B cell (primary cell): ENCODE measurements around the gene ATP5MC2. TPM values are rescaled to one million over a fixed set of nuclear protein-coding genes. Genes with fewer than 3 reads are reported as not detected.

ENCODE experiments used
- ATAC-seq: fragments of 200-7000 bp; cut with Tn5 transposase; one replicate; pipeline ENCODE4 v1.10.0; 2021; ENCODE audit warnings: low read depth, mild to moderate bottlenecking, moderate number of reproducible peaks, moderate library complexity
- CTCF ChIA-PET: fragments of 350-600 bp; sonication (Branson Sonifier 250); formaldehyde crosslinking; loops from one replicate; lab custom pipeline; 2021; ENCODE audit warnings: antibody characterized with exemption, inconsistent platforms; lab: Charles Lee
- POLR2A ChIA-PET: fragments of 350-600 bp; sonication (Branson Sonifier 250); formaldehyde crosslinking; loops from one replicate; lab custom pipeline; 2021; ENCODE audit warnings: antibody characterized with exemption; lab: Charles Lee
- DNase-seq: peaks from one replicate; pipeline ENCODE4 v3.0.0; 2013
- H2AFZ ChIP-seq: 2 replicates; pipeline ENCODE4 v1.6.1; 2012; ENCODE audit warnings: mild to moderate bottlenecking, low read depth, low read length; ENCODE audit not compliant: insufficient read depth, poor library complexity, severe bottlenecking
- H3K27ac ChIP-seq, 2 donors: 1 replicate in 1 of 2; 2 replicates in 1 of 2; pipeline ENCODE4 v1.5.1; 2012 to 2013; ENCODE audit warnings: low read length in 2 of 2, mild to moderate bottlenecking in 2 of 2, moderate library complexity in 1 of 2
- H3K27me3 ChIP-seq, 4 experiments: fragments of 200-600 bp in 1 of 4; sonication (generic) in 1 of 4; replicated peaks in 1 of 4; 1 replicate in 2 of 4; 2 replicates in 2 of 4; pipeline versions ENCODE4 v1.6.1 to v1.7.0; 2013 to 2016; ENCODE audit warnings: low read length in 3 of 4, mild to moderate bottlenecking in 2 of 4, mixed read lengths in 1 of 4, moderate library complexity in 1 of 4; ENCODE audit not compliant: insufficient read depth in 4 of 4, control insufficient read depth in 3 of 4; ENCODE audit errors: control extremely low read depth in 1 of 4
- H3K36me3 ChIP-seq, 2 experiments: replicated peaks in 1 of 2; 1 replicate in 1 of 2; 2 replicates in 1 of 2; pipeline versions ENCODE4 v1.6.1 to v1.7.1; 2013; ENCODE audit warnings: low read length in 1 of 2; ENCODE audit not compliant: insufficient read depth in 2 of 2, control insufficient read depth in 1 of 2; ENCODE audit errors: control extremely low read depth in 1 of 2, extremely low read depth in 1 of 2
- H3K4me1 ChIP-seq, 2 donors: fragments of 200-600 bp in 1 of 2; sonication (generic) in 1 of 2; 1 replicate in 1 of 2; 2 replicates in 1 of 2; pipeline versions ENCODE4 v1.5.1 to v1.6.1; 2013 to 2017; ENCODE audit warnings: low read length in 2 of 2; ENCODE audit not compliant: control insufficient read depth in 2 of 2, insufficient read depth in 2 of 2
- H3K4me2 ChIP-seq: replicated peaks from 2 replicates; pipeline ENCODE3; 2012; ENCODE audit warnings: mild to moderate bottlenecking, low read depth, low read length; ENCODE audit not compliant: poor library complexity, severe bottlenecking
- H3K4me3 ChIP-seq, 5 experiments: fragments of 200-600 bp in 1 of 5; sonication (generic) in 1 of 5; 1 replicate in 3 of 5; 2 replicates in 2 of 5; pipeline versions ENCODE4 v1.5.1 to v1.7.0; 2011 to 2016; ENCODE audit warnings: low read length in 4 of 5, mild to moderate bottlenecking in 4 of 5, low read depth in 2 of 5, control low read depth in 1 of 5, moderate library complexity in 1 of 5; ENCODE audit not compliant: insufficient read depth in 1 of 5; ENCODE audit errors: control extremely low read depth in 1 of 5, extremely low read depth in 1 of 5
- H3K79me2 ChIP-seq: fragments of 200-600 bp; sonication (generic); one replicate; pipeline ENCODE4 v1.6.0; 2016; ENCODE audit warnings: low read length; ENCODE audit not compliant: control insufficient read depth, insufficient read depth
- H3K9ac ChIP-seq: fragments of 200-600 bp; sonication (generic); 2 replicates; pipeline ENCODE4 v1.6.1; 2017; ENCODE audit warnings: mild to moderate bottlenecking, low read length, moderate library complexity
- H3K9me3 ChIP-seq, 3 donors: one replicate each; pipeline versions ENCODE4 v1.6.1 to v1.7.1; 2013; ENCODE audit warnings: low read length in 2 of 3; ENCODE audit not compliant: control insufficient read depth in 2 of 3, insufficient read depth in 1 of 3; ENCODE audit errors: control extremely low read depth in 1 of 3
- H4K20me1 ChIP-seq: 2 replicates; pipeline ENCODE4 v1.6.0; 2012; ENCODE audit warnings: mild to moderate bottlenecking, low read length; ENCODE audit not compliant: insufficient read depth, control insufficient read depth, poor library complexity, severe bottlenecking
- H3K27ac Mint-ChIP-seq: one replicate; pipeline ENCODE4 v1.8.0; 2021; ENCODE audit warnings: mixed read lengths
- H3K27me3 Mint-ChIP-seq: one replicate; pipeline ENCODE4 v1.8.0; 2021; ENCODE audit warnings: mixed read lengths
- H3K4me1 Mint-ChIP-seq: one replicate; pipeline ENCODE4 v1.8.0; 2021; ENCODE audit warnings: mixed read lengths
- H3K4me3 Mint-ChIP-seq: one replicate; pipeline ENCODE4 v1.8.0; 2021; ENCODE audit warnings: mixed read lengths
- H3K9me3 Mint-ChIP-seq: one replicate; pipeline ENCODE4 v1.8.0; 2022; ENCODE audit warnings: mixed read lengths; ENCODE audit not compliant: insufficient read depth
- CTCF ChIP-seq: fragments of 200-600 bp; IDR thresholded peaks from one replicate; pipeline ENCODE4 v1.8.0; 2022; ENCODE audit warnings: antibody characterized with exemption, mild to moderate bottlenecking
- EZH2 ChIP-seq: IDR thresholded peaks from 2 replicates; pipeline ENCODE4 v1.6.1; 2012; ENCODE audit warnings: borderline replicate concordance, low read depth, mild to moderate bottlenecking, moderate library complexity, low read length; ENCODE audit not compliant: insufficient read depth, poor library complexity, severe bottlenecking
- WGBS: methylation state at CpG from one replicate; pipeline ENCODE4 v1.1.5; 2013; ENCODE audit warnings: missing lambda C conversion rate; ENCODE audit not compliant: insufficient coverage; 5-methylcytosine and 5-hydroxymethylcytosine counted together
- intact Hi-C: fragments of 100-400 bp; cut with micrococcal nuclease; formaldehyde crosslinking; loops from one replicate; pipeline ENCODE4 v1.10.0; 2022
- polyA plus RNA-seq: library from polyadenylated mRNA; depleted of rRNA; stranded (reverse); fragments of >200 nt; gene quantifications from 2 replicates; pipeline ENCODE4 v1.2.3, GENCODE V29; 2012
- total RNA-seq, 2 donors: library from RNA; stranded (reverse); fragments of 120-200 nt in 1 of 2; gene quantifications; 1 replicate in 1 of 2; 2 replicates in 1 of 2; pipeline versions ENCODE4 v1.2.3 to v1.2.4, GENCODE V29; 2013 to 2022

ATP5MC2 gene
- total and polyA plus RNA-seq, 2 donors (not counting 1 experiment from before 2014, with no cell fraction given), result 212 to 435 TPM

GRCh38 chr12:53653595-53653994 lies 22.3 kb downstream of the ATP5MC2 start:
- Histone ChIP-seq H3K36me3 (no peaks in the 10 kb centered on the region), H3K9ac (no peak overlapping the region), H3K27me3 (no peaks in the 10 kb centered on the region), H3K4me2 (no peak overlapping the region), H3K27ac (no peak overlapping the region), H3K9me3 (no peaks in the 10 kb centered on the region), H2AFZ (no peak overlapping the region), H3K4me1 (no peaks in the 10 kb centered on the region), H3K4me3 (no peak overlapping the region), H4K20me1 (no peaks in the 10 kb centered on the region), H3K79me2 (no peaks in the 10 kb centered on the region)
- H3K27me3 Mint-ChIP-seq, result no peaks in the 10 kb centered on the region
- H3K9me3 Mint-ChIP-seq, result no peaks in the 10 kb centered on the region
- ATAC-seq (no peak), DNase-seq (no peak)
- CTCF ChIA-PET, result no interaction called here
- TF ChIP-seq CTCF (no peak), EZH2 (no peak)
- no CpG with 5 or more reads among the region's 2 CpGs for WGBS
- no peak overlapping the region for H3K27ac Mint-ChIP-seq
- intact Hi-C loops, result no loop called here
- POLR2A ChIA-PET, result no interaction called here
- H3K4me1 Mint-ChIP-seq, result no peaks in the 10 kb centered on the region
- no peak overlapping the region for H3K4me3 Mint-ChIP-seq

- POLR2A ChIA-PET, result no interaction called here
- CTCF ChIA-PET, result no interaction called here
- intact Hi-C loops, result no loop called here
- DNase-seq (no peak), ATAC-seq (no peak)
- H2AFZ ChIP-seq, result no peak overlapping the region
- no peaks in the 10 kb centered on the region for H3K36me3 ChIP-seq
- H3K4me3 Mint-ChIP-seq, result no peak overlapping the region
- H3K4me2 ChIP-seq, result no peak overlapping the region
- no peaks in the 10 kb centered on the region for H4K20me1 ChIP-seq
- no peak for TF ChIP-seq CTCF
- no peak for TF ChIP-seq EZH2
- H3K27ac ChIP-seq, result no peak overlapping the region
- H3K9me3 Mint-ChIP-seq, result no peaks in the 10 kb centered on the region
- no peaks in the 10 kb centered on the region for H3K4me1 ChIP-seq
- no peak overlapping the region for H3K4me3 ChIP-seq
- no peak overlapping the region for H3K9ac ChIP-seq
- no peaks in the 10 kb centered on the region for H3K9me3 ChIP-seq
- H3K79me2 ChIP-seq, result no peaks in the 10 kb centered on the region
- WGBS, result no CpG with 5 or more reads among the region's 1 CpG
- no peaks in the 10 kb centered on the region for H3K27me3 Mint-ChIP-seq
- no peaks in the 10 kb centered on the region for H3K27me3 ChIP-seq
- H3K4me1 Mint-ChIP-seq, result no peaks in the 10 kb centered on the region
- H3K27ac Mint-ChIP-seq, result no peak overlapping the region
Measured at GRCh38 chr12:53652366-53652765, 23.5 kb downstream of the ATP5MC2 start.
